GM12878 (cell line): ENCODE results near the gene ANKRD40CL. TPM values are rescaled to one million over a fixed set of nuclear protein-coding genes. Genes with fewer than 3 reads are reported as not detected.

Source experiments
- ATAC-seq: fragments of 200-7000 bp; cut with Tn5 transposase; 3 replicates; pipeline ENCODE4 v1.9.1; 2020; ENCODE audit warnings: mild to moderate bottlenecking, moderate library complexity
- BruUV-seq: library from RNA; stranded (reverse); fragments of 400-500 nt; replicated peaks from 2 replicates; lab custom pipeline; 2021; lab: Mats Ljungman, UMichigan
- CTCF ChIA-PET: fragments of 300-600 bp; sonication (Branson Sonifier 250); formaldehyde crosslinking; extraction: SDS; loops from one replicate; lab custom pipeline; 2021; ENCODE audit warnings: inconsistent platforms; lab: Yijun Ruan, JAX
- POLR2A ChIA-PET: fragments of 350-600 bp; formaldehyde crosslinking; extraction: SDS; loops from one replicate; lab custom pipeline; 2021; ENCODE audit warnings: inconsistent platforms; lab: Charles Lee
- RAD21 ChIA-PET: fragments of 300-600 bp; sonication (Branson Sonifier 250); formaldehyde crosslinking; loops from one replicate; lab custom pipeline; 2023; ENCODE audit warnings: antibody characterized with exemption; ENCODE audit not compliant: unreplicated experiment; lab: Charles Lee
- SMC1A ChIA-PET: fragments of 300-600 bp; sonication (Branson Sonifier 250); formaldehyde crosslinking; loops from one replicate; lab custom pipeline; 2023; ENCODE audit not compliant: unreplicated experiment, uncharacterized antibody; lab: Charles Lee
- DNase-seq: peaks from one replicate; pipeline ENCODE4 v3.0.0-alpha.2; 2011; ENCODE audit warnings: low read depth, low spot score
- FAIRE-seq: peaks from 3 replicates; lab custom pipeline; 2011; peaks lifted over from hg19 to GRCh38; lab: Jason Lieb, UNC
- H2AFZ ChIP-seq: 2 replicates; pipeline ENCODE4 v1.6.0; 2011; ENCODE audit warnings: low read depth, low read length, control low read depth; ENCODE audit not compliant: control insufficient read depth
- H3K27ac ChIP-seq: 2 replicates; pipeline ENCODE4 v1.5.1; 2011; ENCODE audit warnings: control low read depth; ENCODE audit not compliant: control insufficient read depth, insufficient read depth
- H3K27me3 ChIP-seq, 2 experiments: replicated peaks in 1 of 2; 2 replicates each; pipeline versions ENCODE4 v1.6.0 to v1.6.1; 2011; ENCODE audit warnings: low read length in 1 of 2; ENCODE audit not compliant: control insufficient read depth in 2 of 2, insufficient read depth in 2 of 2
- H3K36me3 ChIP-seq, 2 experiments: 2 replicates each; pipeline ENCODE4 v1.5.1; 2011; ENCODE audit warnings: low read length in 1 of 2; ENCODE audit not compliant: control insufficient read depth in 2 of 2, insufficient read depth in 2 of 2
- H3K4me1 ChIP-seq: 2 replicates; pipeline ENCODE4 v1.6.1; 2011; ENCODE audit warnings: mild to moderate bottlenecking, low read length, moderate library complexity, mixed read lengths; ENCODE audit not compliant: control insufficient read depth, insufficient read depth
- H3K4me2 ChIP-seq: 2 replicates; pipeline ENCODE4 v1.6.0; 2011; ENCODE audit warnings: control low read depth; ENCODE audit not compliant: control insufficient read depth, insufficient read depth
- H3K4me3 ChIP-seq: fragments of 200-600 bp; sonication (generic); 2 replicates; pipeline ENCODE4 v1.5.1; 2016
- H3K79me2 ChIP-seq: 2 replicates; pipeline ENCODE4 v1.6.0; 2011; ENCODE audit warnings: low read length; ENCODE audit not compliant: control insufficient read depth, insufficient read depth
- H3K9ac ChIP-seq: 2 replicates; pipeline ENCODE4 v1.8.0; 2011; ENCODE audit warnings: low read length, control low read depth, mixed read lengths; ENCODE audit not compliant: control insufficient read depth, insufficient read depth
- H3K9me3 ChIP-seq: replicated peaks from 3 replicates; pipeline ENCODE4 v1.5.1; 2011; ENCODE audit warnings: mild to moderate bottlenecking, low read length; ENCODE audit not compliant: control insufficient read depth, insufficient read depth
- H4K20me1 ChIP-seq: 2 replicates; pipeline ENCODE4 v1.6.0; 2011; ENCODE audit not compliant: control insufficient read depth, insufficient read depth
- ATF2 ChIP-seq: IDR thresholded peaks from 2 replicates; pipeline ENCODE4 v1.6.1; 2012; ENCODE audit warnings: low read length, inconsistent platforms
- ATF3 ChIP-seq: IDR thresholded peaks from 2 replicates; pipeline ENCODE4 v1.6.1; 2011; ENCODE audit warnings: low read depth, mild to moderate bottlenecking, low read length, moderate library complexity, borderline replicate concordance; ENCODE audit errors: extremely low read depth
- BACH1 ChIP-seq: fragments of 450-650 bp; IDR thresholded peaks from 2 replicates; pipeline ENCODE4 v1.6.1; 2017; ENCODE audit warnings: mild to moderate bottlenecking, borderline replicate concordance
- CEBPZ ChIP-seq: fragments of 150-350 bp; IDR thresholded peaks from 2 replicates; pipeline ENCODE4 v1.6.1; 2016; ENCODE audit warnings: low read depth, low read length
- MTA2 ChIP-seq: fragments of 450-650 bp; IDR thresholded peaks from 2 replicates; pipeline ENCODE4 v1.6.1; 2016; ENCODE audit warnings: low read depth, mild to moderate bottlenecking, moderate library complexity
- MTA3 ChIP-seq: IDR thresholded peaks from 2 replicates; pipeline ENCODE4 v1.6.1; 2012; ENCODE audit warnings: low read length, inconsistent platforms, borderline replicate concordance
- WGBS: methylation state at CpG from one replicate; pipeline ENCODE4 v1.1.6; 2016; ENCODE audit warnings: low lambda C conversion rate; ENCODE audit not compliant: insufficient replicate concordance, insufficient coverage; ENCODE audit errors: missing lambda C conversion rate; 5-methylcytosine and 5-hydroxymethylcytosine counted together
- in situ Hi-C: fragments of 300-500 bp; cut with MboI; formaldehyde crosslinking; loops from 9 replicates; pipeline ENCODE4 v1.14.3; 2018; ENCODE audit warnings: mixed read lengths
- intact Hi-C: fragments of 100-400 bp; cut with micrococcal nuclease; formaldehyde crosslinking; loops from one replicate; pipeline ENCODE4 v1.14.2; 2022; ENCODE audit not compliant: unreplicated experiment
- polyA plus RNA-seq, 11 experiments: library from polyadenylated mRNA; depleted of rRNA in 4 of 11; unstranded in 6 of 11; stranded (reverse) in 5 of 11; fragments of >200 nt; fragmentation: Nextera tagmentation in 4 of 11; fragmentation: Illumina TruSeq in 1 of 11; extraction: Ambion mirVana in 4 of 11; extraction: Trizol in 1 of 11; gene quantifications; 1 replicate in 1 of 11; 2 replicates in 10 of 11; pipeline versions ENCODE4 v1.2.1 to v1.2.3, GENCODE V29; 2011 to 2016; ENCODE audit warnings: inconsistent platforms in 2 of 11, missing spikeins in 2 of 11, low read depth in 1 of 11
- total RNA-seq, 4 experiments: library from RNA; depleted of rRNA in 3 of 4; stranded (reverse); fragments of >200 nt in 3 of 4; fragmentation: Illumina TruSeq in 1 of 4; extraction: Trizol in 1 of 4; gene quantifications; 2 replicates each; pipeline versions ENCODE4 v1.2.1 to v1.2.3, GENCODE V29; 2013 to 2021

Gene ANKRD40CL
- total and polyA plus RNA-seq, 10 of the 15 experiments (the other 5 are each of a cell fraction or from before 2014, with no cell fraction given): not detected

GRCh38 chr17:50783905-50784304 lies 16.6 kb upstream of the ANKRD40CL start:
- CTCF ChIA-PET: interaction anchor here (0.8 to 6.3 kb wide), 17 partner anchors 8 to 236 kb away, joined by 3 to 84 read pairs (median 4); partner anchors contain the start of genes ANKRD40CL and TOB1
- H2AFZ ChIP-seq: no peak overlapping the region
- no peaks in the 10 kb centered on the region for H3K79me2 ChIP-seq
- WGBS: 46% methylated on average over 2 of the region's 2 CpGs
- DNase-seq (no peak), ATAC-seq (no peak), FAIRE-seq (no peak)
- POLR2A ChIA-PET: no interaction called here
- no peak overlapping the region for H3K4me2 ChIP-seq
- no peaks in the 10 kb centered on the region for H3K27me3 ChIP-seq
- in situ Hi-C loops: loop anchor here (5.0 to 10.0 kb wide), 2 partner anchors 58 to 171 kb away; no protein-coding TSS in a partner anchor
- H3K9me3 ChIP-seq: no peaks in the 10 kb centered on the region
- no peaks in the 10 kb centered on the region for H4K20me1 ChIP-seq
- H3K4me3 ChIP-seq: no peak overlapping the region
- intact Hi-C loops: loop anchor here (1.0 to 2.0 kb wide), 3 partner anchors 58 to 237 kb away; partner anchors contain the start of gene SPATA20
- BruUV-seq: no TSS peak
- no peak overlapping the region for H3K27ac ChIP-seq
- H3K4me1 ChIP-seq: no peaks in the 10 kb centered on the region; the same call in 1 of the 2 replicates
- no peak overlapping the region for H3K9ac ChIP-seq
- no peaks in the 10 kb centered on the region for H3K36me3 ChIP-seq
- RAD21 ChIA-PET: interaction anchor here (0.7 to 3.0 kb wide), 5 partner anchors 58 to 270 kb away, joined by 3 to 18 read pairs (median 4); partner anchors contain the start of gene TOB1
- no peak for TF ChIP-seq CEBPZ
- TF ChIP-seq ATF2: no peak
- TF ChIP-seq ATF3: no peak
- no peak for TF ChIP-seq MTA2
- TF ChIP-seq MTA3: no peak
- TF ChIP-seq BACH1: no peak
- SMC1A ChIA-PET: interaction anchor here (0.6 to 3.9 kb wide), 6 partner anchors 17 to 165 kb away, joined by 3 to 17 read pairs (median 6); partner anchors contain the start of gene ANKRD40CL
